ENCODE data around the gene NPAS3.

The NPAS3 gene

DNA sequence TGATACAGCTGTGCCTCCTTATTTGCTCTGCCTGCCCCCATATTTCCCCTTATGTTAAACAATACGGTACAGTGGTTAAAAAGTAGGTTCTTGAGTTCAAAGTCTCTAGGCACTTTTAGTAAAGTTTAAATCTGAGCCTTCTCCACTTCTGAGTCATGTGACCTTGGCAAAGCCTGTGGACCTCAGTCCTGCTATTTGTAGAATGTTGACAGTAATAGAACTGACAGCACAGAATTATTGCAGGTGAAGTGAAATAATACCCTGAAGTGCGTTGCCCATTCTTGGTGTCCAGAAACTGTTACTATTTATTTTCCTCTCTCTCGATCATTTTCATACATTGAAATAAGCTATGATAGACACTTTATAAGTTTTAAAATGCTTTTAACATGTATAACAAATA lies 512.5 kb downstream of the NPAS3 start:
- TF ChIP-seq, protein P1, sequence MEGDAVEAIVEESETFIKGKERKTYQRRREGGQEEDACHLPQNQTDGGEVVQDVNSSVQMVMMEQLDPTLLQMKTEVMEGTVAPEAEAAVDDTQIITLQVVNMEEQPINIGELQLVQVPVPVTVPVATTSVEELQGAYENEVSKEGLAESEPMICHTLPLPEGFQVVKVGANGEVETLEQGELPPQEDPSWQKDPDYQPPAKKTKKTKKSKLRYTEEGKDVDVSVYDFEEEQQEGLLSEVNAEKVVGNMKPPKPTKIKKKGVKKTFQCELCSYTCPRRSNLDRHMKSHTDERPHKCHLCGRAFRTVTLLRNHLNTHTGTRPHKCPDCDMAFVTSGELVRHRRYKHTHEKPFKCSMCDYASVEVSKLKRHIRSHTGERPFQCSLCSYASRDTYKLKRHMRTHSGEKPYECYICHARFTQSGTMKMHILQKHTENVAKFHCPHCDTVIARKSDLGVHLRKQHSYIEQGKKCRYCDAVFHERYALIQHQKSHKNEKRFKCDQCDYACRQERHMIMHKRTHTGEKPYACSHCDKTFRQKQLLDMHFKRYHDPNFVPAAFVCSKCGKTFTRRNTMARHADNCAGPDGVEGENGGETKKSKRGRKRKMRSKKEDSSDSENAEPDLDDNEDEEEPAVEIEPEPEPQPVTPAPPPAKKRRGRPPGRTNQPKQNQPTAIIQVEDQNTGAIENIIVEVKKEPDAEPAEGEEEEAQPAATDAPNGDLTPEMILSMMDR (IDR thresholded peaks at IDR 0.05; ENCODE audit: borderline replicate concordance, insufficient read depth, low read depth, low read length): no peak
- H3K4me3 ChIP-seq (ENCODE audit: low read depth, low read length): no peak overlapping the region

DNA sequence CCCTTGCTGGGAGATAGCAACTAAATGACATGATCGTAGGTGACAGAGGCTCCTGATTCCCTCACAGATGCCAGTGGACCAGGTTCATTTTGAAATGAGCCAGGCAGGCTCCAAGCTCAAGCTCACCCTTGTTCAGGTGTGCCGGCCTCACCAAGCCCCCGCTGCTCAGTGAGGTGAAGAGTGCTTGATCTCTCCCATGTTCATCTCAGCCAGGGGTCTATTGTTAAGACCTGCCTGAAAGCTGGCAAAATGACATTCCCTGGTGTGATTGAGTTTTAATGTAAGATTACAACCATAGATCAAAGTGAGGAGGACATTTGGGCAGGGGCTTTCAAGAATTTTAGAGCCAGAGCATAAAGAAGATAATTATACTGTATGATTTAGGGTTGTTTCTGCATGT lies 514.3 kb downstream of the NPAS3 start:
- TF ChIP-seq, protein P1 (IDR thresholded peaks at IDR 0.05; ENCODE audit: borderline replicate concordance, insufficient read depth, low read depth, low read length): no peak
- no peak overlapping the region for H3K4me3 ChIP-seq (ENCODE audit: low read depth, low read length)

DNA sequence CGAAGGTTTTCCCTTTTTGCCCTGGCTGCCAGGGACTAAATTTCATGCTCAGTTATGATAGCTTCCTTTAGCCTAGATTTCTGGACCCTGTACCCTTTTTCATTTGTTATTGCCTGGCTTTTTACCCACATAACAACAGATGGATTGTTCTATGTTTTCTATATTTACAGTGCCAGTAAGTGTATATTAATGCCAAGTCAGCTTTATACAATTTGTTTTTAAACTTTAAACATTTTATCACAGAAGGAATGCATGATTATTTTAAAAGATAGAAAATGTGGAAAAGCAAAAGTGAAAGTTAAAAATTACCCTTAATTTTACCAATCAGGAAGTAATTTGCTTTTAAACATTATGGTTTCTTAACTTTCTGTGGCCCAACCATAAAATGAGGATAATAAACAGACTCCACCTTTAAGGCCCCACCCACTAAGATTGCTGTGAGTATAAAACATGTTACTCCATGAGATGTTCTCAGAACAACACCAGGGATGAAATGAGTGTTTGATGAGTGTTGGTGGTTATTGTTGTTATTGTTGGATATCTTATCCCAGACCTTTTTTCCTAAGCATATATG lies 515.4 kb downstream of the NPAS3 start:
- TF ChIP-seq, protein P1 (IDR thresholded peaks at IDR 0.05; ENCODE audit: borderline replicate concordance, insufficient read depth, low read depth, low read length): no peak
- H3K4me3 ChIP-seq (ENCODE audit: low read depth, low read length): no peak overlapping the region

DNA sequence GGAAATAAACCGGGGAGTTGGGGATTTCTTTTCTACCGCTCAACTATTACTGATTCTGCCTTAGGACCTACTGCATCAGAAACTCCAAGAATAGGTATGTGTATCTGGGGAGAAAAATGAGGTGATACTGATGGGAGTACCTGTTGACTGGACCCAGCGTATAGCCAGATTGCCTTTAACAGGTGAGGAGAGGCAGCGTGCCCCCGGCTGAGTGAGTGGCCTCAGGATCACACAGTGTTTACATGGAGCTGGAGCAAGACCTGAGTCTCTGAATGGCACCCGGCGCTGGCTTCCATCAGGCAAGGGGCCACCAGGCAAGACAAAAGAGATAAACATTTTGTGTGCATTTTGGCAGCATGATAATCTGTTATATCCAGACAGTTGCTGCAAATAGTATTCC lies 516.0 kb downstream of the NPAS3 start:
- H3K4me3 ChIP-seq (ENCODE audit: low read depth, low read length): no peak overlapping the region
- TF ChIP-seq, protein P1 (IDR thresholded peaks at IDR 0.05; ENCODE audit: borderline replicate concordance, insufficient read depth, low read depth, low read length): no peak

DNA sequence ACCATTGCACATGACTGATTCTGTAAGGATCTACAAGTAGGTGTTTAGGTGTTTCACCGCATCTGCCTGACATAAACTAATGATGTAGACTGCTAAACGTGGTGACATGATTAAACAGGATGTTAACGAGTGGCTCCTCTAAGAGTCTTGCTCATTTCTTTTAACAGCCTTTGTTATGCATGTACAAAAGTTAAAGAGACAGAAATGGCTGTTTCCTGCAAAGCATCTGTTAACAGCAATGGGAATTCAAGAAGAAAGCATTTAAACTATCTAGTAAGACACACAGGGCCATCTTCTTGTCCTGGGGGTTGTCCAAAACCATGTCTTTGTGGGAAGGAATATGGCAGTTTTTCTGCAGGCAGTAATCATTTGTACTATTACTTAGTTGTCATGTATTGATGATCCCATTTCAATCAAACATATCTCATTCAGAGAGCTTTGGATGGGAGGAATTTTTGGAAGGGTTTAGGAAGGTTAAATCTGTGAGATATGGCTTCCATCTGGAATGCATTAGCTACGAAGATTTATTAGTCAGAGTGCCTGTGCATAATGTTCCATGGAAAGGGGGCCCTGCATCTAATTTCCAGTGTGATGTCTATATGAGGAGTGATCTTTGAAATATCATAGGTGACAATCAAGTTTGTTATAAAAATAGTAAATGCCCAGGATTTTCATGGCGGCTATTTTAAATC lies 517.1 kb downstream of the NPAS3 start:
- H3K4me3 ChIP-seq (ENCODE audit: low read depth, low read length): no peak overlapping the region
- TF ChIP-seq, protein P1 (IDR thresholded peaks at IDR 0.05; ENCODE audit: borderline replicate concordance, insufficient read depth, low read depth, low read length): no peak

DNA sequence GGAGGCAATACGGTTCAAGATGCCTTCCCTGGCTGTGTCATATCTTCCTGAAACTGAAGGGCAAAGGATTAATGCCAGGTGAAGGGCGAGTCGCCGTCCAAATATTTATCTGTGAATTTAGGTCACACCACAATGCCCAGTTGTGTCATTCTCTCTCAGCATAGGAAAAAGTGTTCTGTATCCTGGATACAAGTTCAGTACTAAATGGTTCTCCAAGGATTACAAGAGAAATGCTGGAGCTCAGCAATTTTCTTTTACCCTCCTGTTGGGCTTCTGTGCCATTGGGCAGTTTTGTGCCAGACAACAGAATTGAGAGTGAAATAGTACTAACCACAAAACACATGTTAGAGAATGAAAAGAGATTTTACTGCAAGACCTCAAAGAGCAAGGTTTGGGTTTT lies 518.3 kb downstream of the NPAS3 start:
- H3K4me3 ChIP-seq (ENCODE audit: low read depth, low read length): no peak overlapping the region
- TF ChIP-seq, protein P1 (IDR thresholded peaks at IDR 0.05; ENCODE audit: borderline replicate concordance, insufficient read depth, low read depth, low read length): no peak

DNA sequence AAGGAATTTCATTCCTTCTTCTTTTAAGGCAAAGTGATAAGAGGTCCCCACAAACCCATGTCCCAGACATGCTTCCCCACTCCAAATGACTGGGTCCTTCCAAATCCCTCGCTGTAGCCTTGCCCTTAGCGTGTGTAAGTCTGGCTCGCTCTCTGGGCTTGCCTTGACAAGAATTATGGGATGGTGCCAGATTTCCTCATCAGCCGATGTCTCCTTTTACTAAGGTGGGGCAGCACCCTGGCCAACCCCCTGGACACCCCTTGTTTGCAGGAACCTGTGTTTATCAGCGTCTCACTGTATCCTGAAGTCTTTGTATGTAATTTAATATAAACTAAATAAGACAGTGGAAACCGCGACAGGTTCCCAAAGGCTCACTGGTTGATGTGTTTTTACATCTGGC lies 518.9 kb downstream of the NPAS3 start:
- H3K4me3 ChIP-seq (ENCODE audit: low read depth, low read length): no peak overlapping the region
- TF ChIP-seq, protein P1 (IDR thresholded peaks at IDR 0.05; ENCODE audit: borderline replicate concordance, insufficient read depth, low read depth, low read length): no peak

Data from GM12875 (cell line).